Gastrocnemius medialis (tissue), 4 donors: ENCODE data around the gene RIBC2.

ENCODE experiments used
- POLR2A ChIP-seq, 2 donors: fragments of 450-650 bp; IDR thresholded peaks; one replicate each; pipeline ENCODE4 v1.6.1; 2017; ENCODE audit warnings: antibody characterized with exemption in 2 of 2, mild to moderate bottlenecking in 2 of 2, moderate library complexity in 2 of 2
- TF ChIP-seq, protein P1 (sequence below), 5 experiments: fragments of 450-650 bp in 3 of 5; fragments of 200-600 bp in 2 of 5; sonication (generic) in 2 of 5; IDR thresholded peaks in 4 of 5; conservative IDR thresholded peaks in 1 of 5; 1 replicate in 4 of 5; 2 replicates in 1 of 5; pipeline ENCODE4 v1.5.1; 2016 to 2019; ENCODE audit warnings: antibody characterized with exemption in 5 of 5, mild to moderate bottlenecking in 3 of 5, moderate library complexity in 3 of 5

DNA sequence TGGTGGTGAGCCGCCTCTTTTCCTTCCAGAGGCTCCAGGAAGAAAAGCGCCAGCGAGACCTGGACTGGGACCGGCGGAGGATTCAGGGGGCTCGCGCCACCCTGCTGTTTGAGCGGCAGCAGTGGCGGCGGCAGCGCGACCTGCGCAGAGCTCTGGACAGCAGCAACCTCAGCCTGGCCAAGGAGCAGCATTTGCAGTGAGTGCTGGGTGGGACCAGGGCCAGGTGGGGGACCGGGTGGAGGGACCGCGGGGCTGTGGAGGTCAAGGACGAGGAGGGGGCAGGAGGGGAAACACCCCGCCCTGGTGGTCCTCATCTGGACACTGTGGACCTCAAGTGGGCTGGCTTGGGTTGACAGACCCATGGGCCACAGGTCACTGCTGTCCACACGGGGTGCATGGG lies 17.4 kb downstream of the RIBC2 start:
- TF ChIP-seq POLR2A (IDR thresholded peaks at IDR 0.05): no peak
- TF ChIP-seq, protein P1, sequence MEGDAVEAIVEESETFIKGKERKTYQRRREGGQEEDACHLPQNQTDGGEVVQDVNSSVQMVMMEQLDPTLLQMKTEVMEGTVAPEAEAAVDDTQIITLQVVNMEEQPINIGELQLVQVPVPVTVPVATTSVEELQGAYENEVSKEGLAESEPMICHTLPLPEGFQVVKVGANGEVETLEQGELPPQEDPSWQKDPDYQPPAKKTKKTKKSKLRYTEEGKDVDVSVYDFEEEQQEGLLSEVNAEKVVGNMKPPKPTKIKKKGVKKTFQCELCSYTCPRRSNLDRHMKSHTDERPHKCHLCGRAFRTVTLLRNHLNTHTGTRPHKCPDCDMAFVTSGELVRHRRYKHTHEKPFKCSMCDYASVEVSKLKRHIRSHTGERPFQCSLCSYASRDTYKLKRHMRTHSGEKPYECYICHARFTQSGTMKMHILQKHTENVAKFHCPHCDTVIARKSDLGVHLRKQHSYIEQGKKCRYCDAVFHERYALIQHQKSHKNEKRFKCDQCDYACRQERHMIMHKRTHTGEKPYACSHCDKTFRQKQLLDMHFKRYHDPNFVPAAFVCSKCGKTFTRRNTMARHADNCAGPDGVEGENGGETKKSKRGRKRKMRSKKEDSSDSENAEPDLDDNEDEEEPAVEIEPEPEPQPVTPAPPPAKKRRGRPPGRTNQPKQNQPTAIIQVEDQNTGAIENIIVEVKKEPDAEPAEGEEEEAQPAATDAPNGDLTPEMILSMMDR (IDR thresholded peaks at IDR 0.05 in 4 of 5, conservative IDR thresholded peaks at IDR 0.05 in 1 of 5): no peak
